HL-60 (cell line): ENCODE measurements around the gene ARSK.
"Not testable (repeated sequence)": the region's sequence is repeated elsewhere in the genome, so short reads cannot be mapped to it uniquely, and the experiment has no call there.

ENCODE experiments used
- DNase-seq, 2 experiments: peaks; one replicate each; pipeline ENCODE4 v3.0.0-alpha.2; 2010 to 2020; ENCODE audit warnings: low read depth in 1 of 2, low spot score in 1 of 2
- H3K27ac ChIP-seq: fragments of 250-450 bp; sonication (Bioruptor Pico); replicated peaks from 2 replicates; pipeline ENCODE4 v1.5.1; 2020; ENCODE audit warnings: mild to moderate bottlenecking, moderate library complexity
- H3K27me3 ChIP-seq: fragments of 250-450 bp; sonication (Bioruptor Pico); 2 replicates; pipeline ENCODE4 v1.5.1; 2021; ENCODE audit warnings: mild to moderate bottlenecking, moderate library complexity; ENCODE audit not compliant: insufficient read depth, poor library complexity, severe bottlenecking
- H3K4me3 ChIP-seq: replicated peaks from 2 replicates; pipeline ENCODE4 v1.5.1; 2011; ENCODE audit warnings: mild to moderate bottlenecking, control low read depth, low read length; ENCODE audit not compliant: insufficient read depth
- GABPA ChIP-seq: IDR thresholded peaks from 2 replicates; pipeline ENCODE4 v1.6.1; 2012; ENCODE audit warnings: low read depth
- POLR2AphosphoS5 ChIP-seq: IDR thresholded peaks from 2 replicates; pipeline ENCODE4 v1.6.1; 2012; ENCODE audit warnings: low read depth
- SPI1 ChIP-seq: IDR thresholded peaks from 2 replicates; pipeline ENCODE4 v1.6.1; 2012; ENCODE audit warnings: low read depth, mild to moderate bottlenecking, borderline replicate concordance
- TF ChIP-seq, protein P1 (sequence below): IDR thresholded peaks from one replicate; pipeline ENCODE4 v1.5.1; 2011; ENCODE audit warnings: low read length, control low read depth, inconsistent platforms; ENCODE audit not compliant: insufficient read depth
- TF ChIP-seq, protein P2 (sequence below): IDR thresholded peaks from 2 replicates; pipeline ENCODE4 v1.6.1; 2012; ENCODE audit warnings: low read depth; ENCODE audit not compliant: insufficient replicate concordance

The ARSK gene

DNA sequence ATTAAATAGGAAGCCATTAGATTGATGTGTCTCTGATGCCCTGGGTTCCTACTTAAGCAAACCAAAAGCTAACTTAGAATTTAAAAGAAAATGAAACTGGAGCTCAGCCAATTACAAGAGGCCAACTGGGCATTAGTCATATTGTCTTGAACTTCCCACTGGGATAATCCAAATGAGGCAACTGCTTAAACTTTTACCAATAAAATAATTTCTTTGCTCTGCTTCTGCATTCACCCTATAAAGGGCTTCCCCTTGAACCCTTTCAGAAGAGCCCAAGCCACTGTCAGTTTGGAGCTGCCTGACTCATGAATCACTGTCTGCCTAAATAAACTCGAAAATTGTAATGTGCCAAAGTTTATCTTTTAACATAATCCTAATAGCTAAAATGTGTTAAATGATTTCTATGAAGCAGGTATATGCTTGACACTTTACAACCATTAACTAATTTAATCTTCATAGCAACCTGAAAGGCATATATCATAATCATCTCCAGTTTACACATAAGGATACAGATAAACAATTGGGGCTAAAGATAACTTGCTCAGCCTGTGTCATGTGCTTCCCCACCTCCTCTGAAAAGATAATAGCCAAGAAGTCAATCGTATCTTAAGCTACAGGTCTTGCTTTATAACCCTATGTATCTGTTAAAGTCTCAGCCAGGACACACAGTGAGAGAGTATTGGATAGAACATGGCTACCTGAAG is 76.5 kb downstream of the ARSK start:
- Histone ChIP-seq H3K27ac (no peak overlapping the region), H3K27me3 (no peaks in the 10 kb centered on the region), H3K4me3 (no peak overlapping the region)
- DNase-seq: no peak
- TF ChIP-seq, protein P1, sequence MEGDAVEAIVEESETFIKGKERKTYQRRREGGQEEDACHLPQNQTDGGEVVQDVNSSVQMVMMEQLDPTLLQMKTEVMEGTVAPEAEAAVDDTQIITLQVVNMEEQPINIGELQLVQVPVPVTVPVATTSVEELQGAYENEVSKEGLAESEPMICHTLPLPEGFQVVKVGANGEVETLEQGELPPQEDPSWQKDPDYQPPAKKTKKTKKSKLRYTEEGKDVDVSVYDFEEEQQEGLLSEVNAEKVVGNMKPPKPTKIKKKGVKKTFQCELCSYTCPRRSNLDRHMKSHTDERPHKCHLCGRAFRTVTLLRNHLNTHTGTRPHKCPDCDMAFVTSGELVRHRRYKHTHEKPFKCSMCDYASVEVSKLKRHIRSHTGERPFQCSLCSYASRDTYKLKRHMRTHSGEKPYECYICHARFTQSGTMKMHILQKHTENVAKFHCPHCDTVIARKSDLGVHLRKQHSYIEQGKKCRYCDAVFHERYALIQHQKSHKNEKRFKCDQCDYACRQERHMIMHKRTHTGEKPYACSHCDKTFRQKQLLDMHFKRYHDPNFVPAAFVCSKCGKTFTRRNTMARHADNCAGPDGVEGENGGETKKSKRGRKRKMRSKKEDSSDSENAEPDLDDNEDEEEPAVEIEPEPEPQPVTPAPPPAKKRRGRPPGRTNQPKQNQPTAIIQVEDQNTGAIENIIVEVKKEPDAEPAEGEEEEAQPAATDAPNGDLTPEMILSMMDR: no peak
- TF ChIP-seq SPI1: no peak
- no peak for TF ChIP-seq GABPA
- no peak for TF ChIP-seq POLR2AphosphoS5
- TF ChIP-seq, protein P2, sequence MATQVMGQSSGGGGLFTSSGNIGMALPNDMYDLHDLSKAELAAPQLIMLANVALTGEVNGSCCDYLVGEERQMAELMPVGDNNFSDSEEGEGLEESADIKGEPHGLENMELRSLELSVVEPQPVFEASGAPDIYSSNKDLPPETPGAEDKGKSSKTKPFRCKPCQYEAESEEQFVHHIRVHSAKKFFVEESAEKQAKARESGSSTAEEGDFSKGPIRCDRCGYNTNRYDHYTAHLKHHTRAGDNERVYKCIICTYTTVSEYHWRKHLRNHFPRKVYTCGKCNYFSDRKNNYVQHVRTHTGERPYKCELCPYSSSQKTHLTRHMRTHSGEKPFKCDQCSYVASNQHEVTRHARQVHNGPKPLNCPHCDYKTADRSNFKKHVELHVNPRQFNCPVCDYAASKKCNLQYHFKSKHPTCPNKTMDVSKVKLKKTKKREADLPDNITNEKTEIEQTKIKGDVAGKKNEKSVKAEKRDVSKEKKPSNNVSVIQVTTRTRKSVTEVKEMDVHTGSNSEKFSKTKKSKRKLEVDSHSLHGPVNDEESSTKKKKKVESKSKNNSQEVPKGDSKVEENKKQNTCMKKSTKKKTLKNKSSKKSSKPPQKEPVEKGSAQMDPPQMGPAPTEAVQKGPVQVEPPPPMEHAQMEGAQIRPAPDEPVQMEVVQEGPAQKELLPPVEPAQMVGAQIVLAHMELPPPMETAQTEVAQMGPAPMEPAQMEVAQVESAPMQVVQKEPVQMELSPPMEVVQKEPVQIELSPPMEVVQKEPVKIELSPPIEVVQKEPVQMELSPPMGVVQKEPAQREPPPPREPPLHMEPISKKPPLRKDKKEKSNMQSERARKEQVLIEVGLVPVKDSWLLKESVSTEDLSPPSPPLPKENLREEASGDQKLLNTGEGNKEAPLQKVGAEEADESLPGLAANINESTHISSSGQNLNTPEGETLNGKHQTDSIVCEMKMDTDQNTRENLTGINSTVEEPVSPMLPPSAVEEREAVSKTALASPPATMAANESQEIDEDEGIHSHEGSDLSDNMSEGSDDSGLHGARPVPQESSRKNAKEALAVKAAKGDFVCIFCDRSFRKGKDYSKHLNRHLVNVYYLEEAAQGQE: no peak

DNA sequence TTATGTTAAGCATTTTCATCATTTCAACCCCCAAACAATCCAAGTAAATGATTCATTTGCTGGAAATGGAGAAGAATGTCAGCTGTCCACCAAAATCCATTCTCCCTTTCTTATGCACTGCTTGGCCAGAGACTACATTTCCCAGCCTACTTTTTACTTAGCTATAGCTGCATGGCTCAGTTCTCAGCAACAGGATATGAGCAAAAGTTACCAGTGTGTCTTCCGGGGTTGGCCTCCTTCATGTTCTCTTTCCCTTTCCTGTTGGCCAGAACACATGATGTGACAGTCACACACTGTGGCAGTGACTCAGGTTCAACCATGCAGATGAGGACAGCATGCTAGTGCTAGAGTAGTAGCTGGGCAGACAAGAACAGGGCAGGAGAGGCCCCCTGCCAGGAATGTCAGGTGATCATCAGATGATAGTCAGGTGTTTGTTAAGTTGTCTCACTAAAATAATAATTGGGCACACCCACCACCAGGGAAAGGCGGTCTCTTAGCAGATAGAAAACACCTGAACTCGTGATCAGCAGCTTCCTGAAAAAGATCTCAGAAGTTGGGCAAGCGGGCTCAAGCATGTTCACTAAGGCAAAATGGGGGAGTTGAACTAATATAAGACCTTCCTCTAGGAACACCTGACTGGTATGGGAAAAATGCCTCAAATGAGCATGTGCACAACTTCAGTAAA is 77.2 kb downstream of the ARSK start:
- H3K27me3 ChIP-seq: no peaks in the 10 kb centered on the region
- H3K27ac ChIP-seq: no peak overlapping the region
- TF ChIP-seq, protein P2: no peak
- TF ChIP-seq GABPA: no peak
- no peak for DNase-seq
- no peak overlapping the region for H3K4me3 ChIP-seq

DNA sequence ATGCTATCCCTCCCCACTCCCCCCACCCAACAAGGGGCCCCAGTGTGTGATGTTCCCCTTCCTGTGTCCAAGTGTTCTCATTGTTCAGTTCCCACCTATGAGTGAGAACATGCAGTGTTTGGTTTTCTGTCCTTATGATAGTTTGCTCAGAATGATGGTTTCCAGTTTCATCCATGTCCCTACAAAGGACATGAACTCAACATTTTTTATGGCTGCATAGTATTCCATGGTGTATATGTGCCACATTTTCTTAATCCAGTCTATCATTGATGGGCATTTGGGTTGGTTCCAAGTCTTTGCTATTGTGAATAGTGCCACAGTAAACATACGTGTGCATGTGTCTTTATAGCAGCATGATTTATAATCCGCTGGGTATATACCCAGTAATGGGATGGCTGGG is 78.0 kb downstream of the ARSK start:
- H3K4me3 ChIP-seq, DNase-seq, H3K27me3 ChIP-seq, H3K27ac ChIP-seq: not testable (repeated sequence)

DNA sequence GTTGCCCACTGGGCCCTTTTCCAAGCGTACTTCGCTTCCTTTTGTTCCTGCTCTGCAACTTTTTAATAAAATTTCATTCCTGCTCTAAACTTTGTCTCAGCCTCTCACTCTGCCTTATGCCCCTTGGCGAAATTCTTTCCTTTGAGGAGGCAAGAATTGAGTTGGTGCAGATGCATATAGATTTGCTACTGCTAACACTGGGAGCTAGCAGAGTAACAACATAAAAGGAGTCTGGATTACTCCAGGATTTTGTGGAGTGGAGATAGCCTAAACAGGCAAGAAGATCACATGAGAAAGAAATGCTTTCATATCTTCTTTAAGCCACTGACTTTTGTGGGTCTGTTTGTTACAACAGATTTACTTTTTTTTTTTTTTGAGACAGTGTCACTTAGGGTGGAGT is 78.8 kb downstream of the ARSK start:
- no peaks in the 10 kb centered on the region for H3K27me3 ChIP-seq
- DNase-seq: no peak
- TF ChIP-seq POLR2AphosphoS5 (no peak), SPI1 (no peak), GABPA (no peak)
- TF ChIP-seq, protein P2: no peak
- TF ChIP-seq, protein P1: no peak
- no peak overlapping the region for H3K27ac ChIP-seq
- H3K4me3 ChIP-seq: no peak overlapping the region
